HepG2 (cell line): Measurements from ENCODE around the gene ERMARD. TPM values are rescaled to one million over a fixed set of nuclear protein-coding genes. Genes with fewer than 3 reads are reported as not detected.
A peak's percentile ranks its signal among the peaks of the same experiment; 100 is the strongest.

ENCODE experiments used
- ADNP ChIP-seq: sonication (generic); formaldehyde crosslinking; IDR thresholded peaks from 2 replicates; pipeline ENCODE4 v1.4.0; 2020; ENCODE audit warnings: missing genetic modification reagents
- EED ChIP-seq: sonication (generic); formaldehyde crosslinking; IDR thresholded peaks from 2 replicates; pipeline ENCODE4 v1.5.0; 2020; ENCODE audit warnings: mild to moderate bottlenecking, missing genetic modification reagents
- FOXK1 ChIP-seq: sonication (generic); formaldehyde crosslinking; IDR thresholded peaks from 2 replicates; pipeline ENCODE4 v1.4.0; 2020; ENCODE audit warnings: low read depth, missing genetic modification reagents, borderline replicate concordance
- FOXM1 ChIP-seq: sonication (generic); formaldehyde crosslinking; IDR thresholded peaks from 2 replicates; pipeline ENCODE4 v1.5.0; 2020; ENCODE audit warnings: missing genetic modification reagents
- GABPB1 ChIP-seq: IDR thresholded peaks from 2 replicates; pipeline ENCODE4 v1.6.1; 2016; ENCODE audit warnings: mild to moderate bottlenecking, missing genetic modification reagents, moderate library complexity, missing compliant biosample characterization
- GATAD1 ChIP-seq: IDR thresholded peaks from 2 replicates; pipeline ENCODE4 v1.6.1; 2016; ENCODE audit warnings: missing genetic modification reagents, missing compliant biosample characterization
- MEIS2 ChIP-seq: sonication (generic); formaldehyde crosslinking; IDR thresholded peaks from 2 replicates; pipeline ENCODE4 v1.9.0; 2021; ENCODE audit warnings: mild to moderate bottlenecking, missing genetic modification reagents
- RBM39 ChIP-seq: fragments of 200-400 bp; formaldehyde crosslinking; IDR thresholded peaks from one replicate; pipeline ENCODE4 v1.6.1; 2018; ENCODE audit warnings: antibody characterized with exemption, mild to moderate bottlenecking, low read depth, low read length; ENCODE audit not compliant: poor library complexity, severe bottlenecking
- SATB2 ChIP-seq: sonication (generic); formaldehyde crosslinking; IDR thresholded peaks from 2 replicates; pipeline ENCODE4 v1.5.0; 2020; ENCODE audit warnings: missing genetic modification reagents
- SIX1 ChIP-seq: sonication (generic); formaldehyde crosslinking; IDR thresholded peaks from 2 replicates; pipeline ENCODE4 v1.4.0; 2020; ENCODE audit warnings: missing genetic modification reagents, borderline replicate concordance
- ZNF337 ChIP-seq: sonication (generic); formaldehyde crosslinking; IDR thresholded peaks from 2 replicates; pipeline ENCODE4 v1.5.1; 2020; ENCODE audit warnings: missing genetic modification reagents, low read depth, mild to moderate bottlenecking, borderline replicate concordance
- ZNF33A ChIP-seq: sonication (generic); formaldehyde crosslinking; IDR thresholded peaks from 2 replicates; pipeline ENCODE4 v1.5.1; 2020; ENCODE audit warnings: missing genetic modification reagents, mild to moderate bottlenecking, moderate library complexity, borderline replicate concordance
- ZNF44 ChIP-seq: sonication (generic); formaldehyde crosslinking; IDR thresholded peaks from 2 replicates; pipeline ENCODE4 v1.5.1; 2020; ENCODE audit warnings: mild to moderate bottlenecking, missing genetic modification reagents
- ZNF672 ChIP-seq: sonication (generic); formaldehyde crosslinking; IDR thresholded peaks from 2 replicates; pipeline ENCODE4 v1.8.1; 2022; ENCODE audit warnings: missing genetic modification reagents
- ZNF749 ChIP-seq: sonication (generic); formaldehyde crosslinking; IDR thresholded peaks from 2 replicates; pipeline ENCODE4 v1.8.0; 2022; ENCODE audit warnings: mild to moderate bottlenecking, missing genetic modification reagents, moderate library complexity, borderline replicate concordance
- ZNF816 ChIP-seq: sonication (generic); formaldehyde crosslinking; IDR thresholded peaks from 2 replicates; pipeline ENCODE4 v1.8.0; 2022; ENCODE audit warnings: missing genetic modification reagents, mild to moderate bottlenecking, borderline replicate concordance
- ZSCAN20 ChIP-seq: sonication (generic); formaldehyde crosslinking; IDR thresholded peaks from 2 replicates; pipeline ENCODE4 v1.4.0; 2020; ENCODE audit warnings: missing genetic modification reagents, mild to moderate bottlenecking, borderline replicate concordance
- ZSCAN31 ChIP-seq: sonication (generic); formaldehyde crosslinking; IDR thresholded peaks from 2 replicates; pipeline ENCODE4 v1.5.0; 2020; ENCODE audit warnings: low read depth, mild to moderate bottlenecking, missing genetic modification reagents
- polyA plus RNA-seq, 8 experiments: library from polyadenylated mRNA; depleted of rRNA in 3 of 8; stranded (reverse) in 7 of 8; unstranded in 1 of 8; fragments of >200 nt; fragmentation: Illumina TruSeq in 4 of 8; extraction: Trizol in 4 of 8; gene quantifications; 2 replicates each; pipeline versions ENCODE4 v1.2.1 to v1.2.3, GENCODE V29; 2011 to 2016; ENCODE audit warnings: low read depth in 4 of 8, missing spikeins in 1 of 8, mixed read lengths in 1 of 8; ENCODE audit not compliant: insufficient read depth in 1 of 8
- total RNA-seq, 5 experiments: library from RNA; depleted of rRNA; stranded (reverse); fragments of >200 nt; fragmentation: Illumina TruSeq; extraction: Trizol; gene quantifications; 2 replicates each; pipeline ENCODE4 v1.2.3, GENCODE V29; 2016; ENCODE audit warnings: low read depth in 1 of 5
- TF ChIP-seq, protein P1 (sequence below): sonication (generic); formaldehyde crosslinking; IDR thresholded peaks from 2 replicates; pipeline ENCODE4 v1.8.1; 2023; ENCODE audit warnings: mild to moderate bottlenecking, inconsistent platforms, moderate library complexity, missing genetic modification reagents, borderline replicate concordance
- TF ChIP-seq, protein P2 (sequence below): sonication (generic); formaldehyde crosslinking; IDR thresholded peaks from 2 replicates; pipeline ENCODE4 v1.5.0; 2020; ENCODE audit warnings: mild to moderate bottlenecking, missing genetic modification reagents
- TF ChIP-seq, protein P3 (sequence below): IDR thresholded peaks from 2 replicates; pipeline ENCODE4 v1.6.1; 2018; ENCODE audit warnings: missing genetic modification reagents
- TF ChIP-seq, protein P4 (sequence below): sonication (generic); formaldehyde crosslinking; IDR thresholded peaks from 2 replicates; pipeline ENCODE4 v1.4.0; 2020; ENCODE audit warnings: missing genetic modification reagents
- TF ChIP-seq, protein P5 (sequence below): sonication (generic); formaldehyde crosslinking; IDR thresholded peaks from 2 replicates; pipeline ENCODE4 v1.9.0; 2021; ENCODE audit warnings: missing genetic modification reagents, mild to moderate bottlenecking, borderline replicate concordance

The ERMARD gene
- total and polyA plus RNA-seq, 2 of the 13 experiments (the other 11 are each of a cell fraction or from before 2014, with no cell fraction given), result 8.8 to 10.7 TPM

DNA sequence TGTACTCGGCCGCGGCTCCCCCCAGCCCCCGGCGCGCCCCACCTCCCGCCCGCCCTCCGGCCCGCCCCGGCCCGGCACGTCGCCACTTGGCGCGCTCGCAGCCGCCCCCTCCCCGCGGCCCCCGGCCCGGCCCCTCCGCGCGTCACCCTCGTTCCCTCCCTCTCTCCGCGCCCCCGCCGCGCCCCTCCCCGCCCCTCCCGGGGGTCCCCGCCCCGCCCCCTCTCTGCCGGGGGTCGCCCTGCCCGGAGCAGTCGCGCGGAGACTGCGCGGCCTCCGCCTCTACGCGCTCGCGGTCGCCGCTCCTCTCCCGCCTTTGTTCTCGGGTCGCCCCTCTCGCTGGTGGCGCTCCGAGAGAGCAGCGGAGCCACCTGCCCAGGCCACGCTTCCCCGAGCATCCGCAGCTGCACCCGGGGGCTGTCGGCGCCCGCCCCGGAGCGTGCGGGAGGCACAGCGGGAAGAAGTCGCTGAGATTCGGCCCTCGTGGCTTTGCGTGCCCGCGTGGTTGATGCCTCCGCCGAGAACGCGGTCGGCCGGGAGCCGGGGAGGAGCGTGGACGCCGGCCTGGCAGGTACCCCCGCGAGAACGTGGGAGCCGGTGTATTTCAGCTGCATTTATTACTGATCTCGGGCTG, 26.8 kb upstream of the ERMARD start, which contains the start of gene PHF10 (continued):
- TF ChIP-seq, protein P1, sequence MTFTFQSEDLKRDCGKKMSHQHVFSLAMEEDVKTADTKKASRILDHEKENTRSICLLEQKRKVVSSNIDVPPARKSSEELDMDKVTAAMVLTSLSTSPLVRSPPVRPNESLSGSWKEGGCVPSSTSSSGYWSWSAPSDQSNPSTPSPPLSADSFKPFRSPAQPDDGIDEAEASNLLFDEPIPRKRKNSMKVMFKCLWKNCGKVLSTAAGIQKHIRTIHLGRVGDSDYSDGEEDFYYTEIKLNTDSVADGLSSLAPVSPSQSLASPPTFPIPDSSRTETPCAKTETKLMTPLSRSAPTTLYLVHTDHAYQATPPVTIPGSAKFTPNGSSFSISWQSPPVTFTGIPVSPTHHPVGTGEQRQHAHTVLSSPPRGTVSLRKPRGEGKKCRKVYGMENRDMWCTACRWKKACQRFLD (CRISPR knock-in tag), result peak; percentile 96
- TF ChIP-seq ZSCAN20 (CRISPR knock-in tag), result no peak
- TF ChIP-seq FOXM1, result no peak
- no peak for TF ChIP-seq FOXK1
- TF ChIP-seq MEIS2 (CRISPR knock-in tag), result 0 out of 2 replicates have a peak, but pooled peaks have one; percentile 39
- TF ChIP-seq ZSCAN31 (CRISPR knock-in tag), result peak; percentile 45; the same call in 1 of the 2 replicates
- TF ChIP-seq, protein P2, sequence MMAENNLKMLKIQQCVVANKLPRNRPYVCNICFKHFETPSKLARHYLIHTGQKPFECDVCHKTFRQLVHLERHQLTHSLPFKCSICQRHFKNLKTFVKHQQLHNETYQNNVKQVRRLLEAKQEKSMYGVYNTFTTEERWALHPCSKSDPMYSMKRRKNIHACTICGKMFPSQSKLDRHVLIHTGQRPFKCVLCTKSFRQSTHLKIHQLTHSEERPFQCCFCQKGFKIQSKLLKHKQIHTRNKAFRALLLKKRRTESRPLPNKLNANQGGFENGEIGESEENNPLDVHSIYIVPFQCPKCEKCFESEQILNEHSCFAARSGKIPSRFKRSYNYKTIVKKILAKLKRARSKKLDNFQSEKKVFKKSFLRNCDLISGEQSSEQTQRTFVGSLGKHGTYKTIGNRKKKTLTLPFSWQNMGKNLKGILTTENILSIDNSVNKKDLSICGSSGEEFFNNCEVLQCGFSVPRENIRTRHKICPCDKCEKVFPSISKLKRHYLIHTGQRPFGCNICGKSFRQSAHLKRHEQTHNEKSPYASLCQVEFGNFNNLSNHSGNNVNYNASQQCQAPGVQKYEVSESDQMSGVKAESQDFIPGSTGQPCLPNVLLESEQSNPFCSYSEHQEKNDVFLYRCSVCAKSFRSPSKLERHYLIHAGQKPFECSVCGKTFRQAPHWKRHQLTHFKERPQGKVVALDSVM, result peak; percentile 58; the same call in 1 of the 2 replicates
- peak; percentile 90 for TF ChIP-seq RBM39
- TF ChIP-seq ADNP (CRISPR knock-in tag), result 0 out of 2 replicates have a peak, but pooled peaks have one; percentile 8
- TF ChIP-seq, protein P3, sequence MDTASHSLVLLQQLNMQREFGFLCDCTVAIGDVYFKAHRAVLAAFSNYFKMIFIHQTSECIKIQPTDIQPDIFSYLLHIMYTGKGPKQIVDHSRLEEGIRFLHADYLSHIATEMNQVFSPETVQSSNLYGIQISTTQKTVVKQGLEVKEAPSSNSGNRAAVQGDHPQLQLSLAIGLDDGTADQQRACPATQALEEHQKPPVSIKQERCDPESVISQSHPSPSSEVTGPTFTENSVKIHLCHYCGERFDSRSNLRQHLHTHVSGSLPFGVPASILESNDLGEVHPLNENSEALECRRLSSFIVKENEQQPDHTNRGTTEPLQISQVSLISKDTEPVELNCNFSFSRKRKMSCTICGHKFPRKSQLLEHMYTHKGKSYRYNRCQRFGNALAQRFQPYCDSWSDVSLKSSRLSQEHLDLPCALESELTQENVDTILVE (CRISPR knock-in tag), result no peak
- peak; percentile 77; the same call in 1 of the 2 replicates for TF ChIP-seq EED (CRISPR knock-in tag)
- 0 out of 2 replicates have a peak, but pooled peaks have one; percentile 72 for TF ChIP-seq ZNF33A (CRISPR knock-in tag)
- peak; percentile 85 for TF ChIP-seq SATB2 (CRISPR knock-in tag)
- TF ChIP-seq GABPB1 (CRISPR knock-in tag), result peak; percentile 73; the same call in 1 of the 2 replicates
- TF ChIP-seq ZNF337, result peak; percentile 85; the same call in 1 of the 2 replicates
- TF ChIP-seq ZNF44 (CRISPR knock-in tag), result no peak
- peak; percentile 75; the same call in 1 of the 2 replicates for TF ChIP-seq ZNF749 (CRISPR knock-in tag)
- peak; percentile 85; the same call in 1 of the 2 replicates for TF ChIP-seq ZNF672
- no peak for TF ChIP-seq SIX1 (CRISPR knock-in tag)
- peak; percentile 95 for TF ChIP-seq ZNF816
- no peak for TF ChIP-seq GATAD1
- TF ChIP-seq, protein P4, sequence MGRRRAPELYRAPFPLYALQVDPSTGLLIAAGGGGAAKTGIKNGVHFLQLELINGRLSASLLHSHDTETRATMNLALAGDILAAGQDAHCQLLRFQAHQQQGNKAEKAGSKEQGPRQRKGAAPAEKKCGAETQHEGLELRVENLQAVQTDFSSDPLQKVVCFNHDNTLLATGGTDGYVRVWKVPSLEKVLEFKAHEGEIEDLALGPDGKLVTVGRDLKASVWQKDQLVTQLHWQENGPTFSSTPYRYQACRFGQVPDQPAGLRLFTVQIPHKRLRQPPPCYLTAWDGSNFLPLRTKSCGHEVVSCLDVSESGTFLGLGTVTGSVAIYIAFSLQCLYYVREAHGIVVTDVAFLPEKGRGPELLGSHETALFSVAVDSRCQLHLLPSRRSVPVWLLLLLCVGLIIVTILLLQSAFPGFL (CRISPR knock-in tag), result no peak
- TF ChIP-seq, protein P5, sequence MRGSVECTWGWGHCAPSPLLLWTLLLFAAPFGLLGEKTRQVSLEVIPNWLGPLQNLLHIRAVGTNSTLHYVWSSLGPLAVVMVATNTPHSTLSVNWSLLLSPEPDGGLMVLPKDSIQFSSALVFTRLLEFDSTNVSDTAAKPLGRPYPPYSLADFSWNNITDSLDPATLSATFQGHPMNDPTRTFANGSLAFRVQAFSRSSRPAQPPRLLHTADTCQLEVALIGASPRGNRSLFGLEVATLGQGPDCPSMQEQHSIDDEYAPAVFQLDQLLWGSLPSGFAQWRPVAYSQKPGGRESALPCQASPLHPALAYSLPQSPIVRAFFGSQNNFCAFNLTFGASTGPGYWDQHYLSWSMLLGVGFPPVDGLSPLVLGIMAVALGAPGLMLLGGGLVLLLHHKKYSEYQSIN (CRISPR knock-in tag), result no peak
